Activated gamma-delta T cell treated with anti-CD3 and anti-CD28 coated beads, Interleukin-2, amount 50 U/mL, for 16 hours (primary cell): ENCODE data around the gene CCL28.

Source experiments
- DNase-seq: peaks from one replicate; pipeline ENCODE4 v3.0.0-alpha.2; 2020; ENCODE audit warnings: low read depth

CCL28 gene

GRCh38 chr5:43357878-43358281 is 54.3 kb downstream of the CCL28 start:
- no peak for DNase-seq

- DNase-seq, result no peak
Measured at GRCh38 chr5:43357067-43357466, 55.1 kb downstream of the CCL28 start.

GRCh38 chr5:43354774-43355173 is 57.4 kb downstream of the CCL28 start:
- no peak for DNase-seq

- DNase-seq, result no peak
Measured at GRCh38 chr5:43353668-43354067, 58.5 kb downstream of the CCL28 start.

GRCh38 chr5:43352915-43353314 is 59.3 kb downstream of the CCL28 start:
- DNase-seq, result no peak

GRCh38 chr5:43352131-43352530 is 60.1 kb downstream of the CCL28 start:
- DNase-seq, result no peak

GRCh38 chr5:43348861-43349363 is 63.3 kb downstream of the CCL28 start:
- no peak for DNase-seq

- no peak for DNase-seq
Measured at GRCh38 chr5:43348207-43348606, 64.0 kb downstream of the CCL28 start.

- no peak for DNase-seq
Measured at GRCh38 chr5:43338862-43339261, 73.3 kb downstream of the CCL28 start.

- no peak for DNase-seq
Measured at GRCh38 chr5:43336159-43336558, 76.0 kb downstream of the CCL28 start.

- no peak for DNase-seq
Measured at GRCh38 chr5:43335681-43336080, 76.5 kb downstream of the CCL28 start.

- no peak for DNase-seq
Measured at GRCh38 chr5:43332401-43332800, 79.8 kb downstream of the CCL28 start.
